Erythroblast (primary cell): Measurements from ENCODE around the gene DLG2.

Source experiments
- GATA1 ChIP-seq: IDR thresholded peaks from 2 replicates; pipeline ENCODE4 v1.6.1; 2011; ENCODE audit warnings: low read depth, mild to moderate bottlenecking, control low read depth, low read length, moderate library complexity
- POLR2A ChIP-seq: IDR thresholded peaks from 2 replicates; pipeline ENCODE4 v1.6.1; 2011; ENCODE audit warnings: mild to moderate bottlenecking, low read length

GRCh38 chr11:83895516-83895915, 1731.6 kb downstream of the DLG2 start:
- TF ChIP-seq POLR2A (no peak), GATA1 (no peak)
